HG03521 (cell line): ENCODE results near the gene NKAIN4.
"Not testable (repeated sequence)": the region's sequence is repeated elsewhere in the genome, so short reads cannot be mapped to it uniquely, and the experiment has no call there.

Experiments used
- ATAC-seq: cut with Tn5 transposase; IDR thresholded peaks from one replicate; pipeline ENCODE4 v1.9.1; 2021; ENCODE audit warnings: mild to moderate bottlenecking, moderate library complexity; ENCODE audit not compliant: unreplicated experiment

NKAIN4 gene

GRCh38 chr20:63238514-63239125 is 15.6 kb downstream of the NKAIN4 start:
- ATAC-seq = no peak

DNA sequence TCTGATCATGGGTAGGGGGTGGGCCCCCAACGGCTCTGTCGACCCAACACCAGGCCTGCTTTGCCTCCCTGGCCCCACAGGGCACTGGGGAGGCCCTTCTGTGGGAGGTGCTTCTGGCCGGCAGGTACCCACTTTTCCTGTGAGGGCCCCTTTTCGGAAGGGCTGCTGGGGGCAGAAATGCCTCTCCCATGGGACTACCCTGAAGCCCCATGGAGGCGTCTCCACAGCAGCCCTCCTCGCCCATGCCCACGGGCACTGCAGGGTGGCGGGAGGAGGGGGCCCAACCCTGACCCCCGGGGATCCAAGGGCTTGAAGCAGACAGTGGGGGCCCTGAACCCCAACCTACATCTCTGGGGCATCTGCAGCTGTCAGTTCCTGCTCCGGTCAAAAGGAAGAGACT is 16.2 kb downstream of the NKAIN4 start:
- no peak for ATAC-seq

DNA sequence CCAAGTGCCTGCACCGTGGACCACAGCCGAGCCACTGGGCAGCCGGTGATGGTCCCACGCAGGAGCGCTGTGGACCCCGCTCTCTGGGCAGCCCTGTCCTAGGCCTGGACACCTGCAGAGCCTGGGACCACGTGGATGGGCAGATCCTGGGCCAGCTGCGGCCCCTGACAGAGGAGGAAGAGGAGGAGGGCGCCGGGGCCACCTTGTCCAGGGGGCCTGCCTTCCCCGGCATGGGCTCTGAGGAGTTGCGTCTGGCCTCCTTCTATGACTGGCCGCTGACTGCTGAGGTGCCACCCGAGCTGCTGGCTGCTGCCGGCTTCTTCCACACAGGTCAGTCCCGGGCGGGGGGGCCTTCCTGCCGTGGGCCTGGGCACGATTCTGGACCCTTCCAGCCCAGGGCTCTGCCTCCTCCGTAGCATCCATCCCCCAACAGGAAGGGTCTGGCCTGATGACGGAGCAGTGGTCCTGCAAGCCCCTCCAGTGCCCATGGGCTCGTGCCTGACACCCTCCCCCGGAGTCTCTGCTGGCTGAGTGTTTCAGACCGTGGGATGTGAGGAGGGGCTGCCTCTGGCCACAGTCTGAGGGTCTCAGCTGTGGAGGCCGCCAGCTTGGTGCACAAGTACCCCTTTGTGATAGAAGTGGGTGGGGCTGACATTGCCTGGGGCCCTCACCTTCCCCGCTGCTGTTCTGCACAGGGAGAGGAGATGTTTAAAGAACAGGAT is 18.0 kb downstream of the NKAIN4 start:
- no peak for ATAC-seq

- ATAC-seq = no peak
Observed at GRCh38 chr20:63235399-63235983, 18.8 kb downstream of the NKAIN4 start, which contains the start of gene BIRC7. Gene BIRC7 (plus strand): TSS chr20:63235905. CDS start chr20:63236097, 192 bp downstream.

DNA sequence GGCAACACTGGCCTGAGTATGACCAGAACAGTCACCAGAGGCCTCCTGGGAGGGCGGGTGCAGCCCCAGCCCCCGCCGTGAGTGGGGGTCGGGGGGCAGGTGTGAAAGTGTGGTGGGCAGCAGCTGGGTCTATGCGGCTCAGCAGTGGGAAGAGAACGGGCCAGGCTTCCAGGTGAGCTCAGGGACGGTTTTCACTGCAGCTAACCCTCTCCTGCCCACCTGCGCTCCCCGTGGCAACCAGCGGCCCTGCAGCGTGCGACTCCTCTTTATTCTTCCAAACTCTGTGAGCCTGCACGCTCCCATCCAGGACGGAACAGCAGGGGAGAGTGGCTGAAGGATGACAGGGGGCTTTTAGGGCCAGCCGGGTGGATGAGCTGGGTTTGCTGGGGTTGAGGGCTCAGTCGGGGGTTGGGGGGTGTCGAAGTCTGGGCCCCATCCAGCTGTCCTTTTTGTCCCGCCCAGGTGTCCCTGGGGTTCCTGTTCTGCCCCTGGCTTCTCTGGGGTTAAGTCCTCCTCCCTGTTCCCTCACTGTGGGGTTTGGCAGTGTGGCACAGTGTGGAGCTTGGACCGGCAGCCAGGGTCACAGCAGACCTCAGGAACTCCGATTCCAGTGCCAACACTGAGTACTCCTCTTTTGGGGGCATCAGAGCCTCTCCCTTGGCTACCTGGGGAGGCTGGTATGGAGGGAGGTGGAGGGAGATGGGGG is 19.4 kb downstream of the NKAIN4 start:
- ATAC-seq = no peak

DNA sequence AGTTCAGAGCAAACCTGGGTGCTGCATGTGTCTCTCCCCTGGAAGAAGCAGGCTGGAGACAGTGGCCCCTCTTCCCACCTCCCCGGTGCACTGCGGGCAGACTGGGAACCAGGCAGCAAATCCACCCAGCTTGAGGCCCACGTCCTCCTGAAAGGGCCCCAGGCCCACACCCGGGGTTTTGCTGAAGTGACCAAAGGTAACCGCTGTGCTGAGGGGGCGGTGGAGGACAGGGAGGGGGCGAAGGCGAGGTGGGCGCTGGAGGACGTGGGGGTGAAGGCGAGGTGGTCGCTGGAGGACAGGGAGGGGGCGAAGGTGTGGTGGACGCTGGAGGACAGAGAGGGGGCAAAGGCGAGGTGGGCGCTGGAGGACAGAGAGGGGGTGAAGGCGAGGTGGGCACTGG is 20.3 kb downstream of the NKAIN4 start:
- no peak for ATAC-seq

DNA sequence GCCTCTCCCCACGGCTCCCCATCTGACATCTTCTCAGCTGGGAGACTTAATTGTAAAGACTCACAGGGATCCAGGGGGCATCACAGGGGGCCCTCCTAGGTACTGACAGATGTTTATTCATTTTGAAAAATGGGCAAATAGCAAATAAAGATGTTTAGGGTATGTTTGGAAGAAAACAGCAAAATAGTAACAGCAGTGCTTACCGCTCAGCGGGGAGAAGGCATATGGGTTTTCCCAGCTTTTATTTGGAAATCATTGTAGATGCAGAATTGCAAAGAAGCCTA is 21.3 kb downstream of the NKAIN4 start:
- no peak for ATAC-seq

- ATAC-seq = no peak
Observed at GRCh38 chr20:63232235-63233060, 21.8 kb downstream of the NKAIN4 start.

DNA sequence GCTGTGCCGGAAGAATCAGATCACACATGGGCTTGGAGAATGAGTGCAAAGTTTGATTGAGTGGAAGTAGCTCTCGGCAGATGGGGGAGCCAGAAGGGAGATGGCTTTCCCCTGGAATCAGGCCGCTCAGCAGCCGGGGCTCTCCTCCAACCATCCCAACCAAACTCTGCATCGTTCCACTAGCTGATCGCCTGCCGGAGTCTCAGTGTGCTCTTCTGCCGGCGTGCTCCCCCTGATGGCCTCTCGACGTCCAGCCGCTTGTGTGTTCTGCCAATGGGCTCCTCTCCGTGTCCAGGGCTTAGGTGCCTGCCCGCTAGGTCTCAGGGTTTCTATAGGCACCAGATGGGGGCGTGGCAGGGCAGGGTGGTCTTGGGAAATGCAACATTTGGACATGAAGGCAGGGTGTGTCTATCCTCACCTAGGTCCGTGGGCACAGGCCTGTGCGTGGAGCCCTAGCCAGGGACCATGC is 23.4 kb downstream of the NKAIN4 start:
- ATAC-seq = no peak

- no peak for ATAC-seq
Observed at GRCh38 chr20:63228806-63229205, 25.5 kb downstream of the NKAIN4 start.

DNA sequence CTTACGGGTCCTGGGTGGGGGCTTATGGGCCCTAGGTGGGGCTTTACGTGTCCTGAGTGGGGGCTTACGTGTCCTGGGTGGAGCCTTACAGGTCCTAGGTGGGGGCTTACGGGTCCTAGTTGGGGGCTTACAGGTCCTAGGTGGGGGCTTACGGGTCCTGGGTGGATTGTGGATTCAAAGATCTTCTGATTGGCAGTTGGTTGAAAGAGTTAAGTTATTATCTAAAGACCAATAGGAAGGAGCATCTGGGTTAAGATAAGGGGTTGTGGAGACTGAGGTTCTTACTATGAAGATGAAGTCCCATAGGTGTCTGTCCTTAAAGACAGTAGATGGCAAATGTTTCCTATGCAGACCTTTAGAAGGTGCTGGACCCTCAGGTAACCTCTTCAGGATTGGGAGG is 27.0 kb downstream of the NKAIN4 start:
- no peak for ATAC-seq

- ATAC-seq = no peak
Observed at GRCh38 chr20:63226042-63226943, 28.0 kb downstream of the NKAIN4 start.

DNA sequence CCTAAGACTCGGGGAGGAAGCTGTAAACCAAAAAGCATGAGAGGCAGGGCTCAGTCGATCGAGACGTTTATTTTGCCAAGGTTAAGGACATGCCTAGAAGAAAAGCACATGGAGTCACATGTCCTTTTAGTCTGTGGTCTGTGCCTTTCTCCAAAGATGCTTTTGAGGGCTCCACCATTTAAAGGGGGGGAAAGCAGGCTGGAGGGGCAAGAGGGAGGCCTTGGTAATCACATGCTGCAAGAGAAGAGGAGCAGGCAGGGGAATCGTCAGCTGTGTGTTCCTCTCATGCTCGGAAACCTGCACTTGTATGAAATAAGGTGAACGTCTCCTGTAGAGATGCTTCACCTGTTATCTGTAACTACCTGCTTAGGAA is 29.2 kb downstream of the NKAIN4 start:
- no peak for ATAC-seq

DNA sequence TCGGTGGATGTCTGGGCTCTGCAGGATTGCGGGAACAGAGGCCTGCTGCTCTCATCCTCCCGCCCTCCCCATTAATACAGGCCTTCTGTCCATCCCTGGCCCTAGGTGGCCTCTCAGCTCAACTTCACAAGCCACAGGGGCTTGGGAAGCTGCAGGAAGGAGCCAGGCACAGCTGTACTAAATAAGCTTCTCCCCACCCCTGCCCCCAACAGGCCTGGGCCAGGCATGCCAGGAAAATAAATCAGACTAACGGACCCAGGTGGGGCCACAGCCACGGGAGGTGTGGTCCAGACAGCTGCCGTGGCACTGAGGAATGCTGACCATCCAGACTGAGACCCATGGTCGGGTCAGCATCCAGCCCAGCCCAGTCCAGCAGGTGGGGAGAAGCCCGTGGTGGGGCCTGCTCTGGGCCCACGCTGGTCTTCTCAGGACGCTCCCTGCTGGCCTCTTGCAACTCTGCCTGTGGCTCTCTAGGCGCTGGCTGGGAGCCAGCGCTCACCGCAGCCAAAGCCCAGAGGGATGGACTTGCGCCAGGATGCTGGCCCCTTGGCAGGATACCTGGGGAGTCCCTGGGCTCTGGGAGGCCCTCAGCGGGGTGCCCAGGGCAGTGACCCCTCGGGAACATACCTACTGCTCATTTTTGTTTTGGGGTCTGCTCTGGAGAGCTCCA is 29.7 kb downstream of the NKAIN4 start:
- ATAC-seq = no peak

- ATAC-seq = no peak
Observed at GRCh38 chr20:63223826-63224207, 30.4 kb downstream of the NKAIN4 start.

DNA sequence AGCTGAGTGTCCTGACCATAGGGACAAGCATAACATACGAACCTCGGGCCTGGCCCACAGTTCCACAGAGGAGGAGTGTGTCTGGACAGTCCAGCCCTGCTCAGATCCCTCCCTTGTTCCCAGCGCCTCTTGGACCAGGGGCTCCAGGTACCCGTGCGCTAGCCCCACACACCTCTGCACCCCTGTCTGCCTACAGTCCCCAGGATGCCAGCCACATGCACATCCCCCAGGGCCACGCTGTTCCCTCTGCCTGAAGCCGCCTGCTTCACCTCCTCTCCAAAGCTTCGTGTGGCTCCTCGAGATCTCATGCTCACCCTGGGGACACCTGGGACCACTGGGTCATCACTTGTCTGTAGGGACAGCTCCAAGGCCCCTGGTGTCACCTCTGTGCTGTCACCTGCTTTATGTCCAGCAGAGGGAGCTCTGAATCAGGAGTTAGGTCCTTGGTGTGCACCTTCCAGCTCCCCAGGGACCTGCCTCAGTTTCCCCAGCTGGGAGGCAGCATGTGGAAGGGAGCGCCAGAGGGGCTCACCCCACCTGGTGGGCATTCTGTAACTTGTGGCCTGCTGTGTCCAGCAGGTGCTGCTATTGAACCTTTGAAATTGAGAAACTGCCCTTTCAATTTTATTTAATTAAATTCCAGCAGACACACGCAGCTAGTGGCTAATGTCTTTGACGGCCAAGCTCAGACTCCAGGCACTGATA is 31.0 kb downstream of the NKAIN4 start:
- no peak for ATAC-seq

- no peak for ATAC-seq
Observed at GRCh38 chr20:63222541-63222940, 31.7 kb downstream of the NKAIN4 start.

DNA sequence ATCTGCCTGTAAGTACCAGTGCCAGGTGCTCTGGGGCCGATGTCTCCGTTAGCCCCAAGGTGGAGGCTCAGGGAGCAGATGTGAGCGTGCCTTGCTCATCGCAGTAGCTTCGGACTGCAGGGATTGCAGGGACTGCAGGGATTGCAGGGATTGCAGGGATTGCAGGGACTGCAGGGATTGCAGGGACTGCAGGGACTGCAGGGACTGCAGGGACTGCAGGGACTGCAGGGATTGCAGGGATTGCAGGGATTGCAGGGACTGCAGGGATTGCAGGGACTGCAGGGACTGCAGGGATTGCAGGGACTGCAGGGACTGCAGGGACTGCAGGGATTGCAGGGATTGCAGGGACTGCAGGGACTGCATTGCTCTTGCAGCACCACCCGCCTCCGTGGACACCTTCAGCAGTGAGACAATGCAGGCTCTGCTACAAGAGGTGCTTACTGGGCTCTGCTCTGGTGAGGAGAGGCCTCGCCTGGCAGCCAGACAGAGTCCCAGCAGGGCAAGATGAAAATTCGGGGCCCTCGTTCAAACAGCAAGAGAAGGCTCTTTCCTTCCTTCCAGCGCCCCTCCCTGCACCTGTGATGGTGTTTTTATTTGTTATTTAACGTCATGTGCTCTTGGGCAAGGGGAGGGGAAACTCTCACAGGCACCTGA is 32.7 kb downstream of the NKAIN4 start:
- not testable (repeated sequence) for ATAC-seq
